Stimulated activated effector memory CD8-positive, alpha-beta T cell treated with anti-CD3 and anti-CD28 coated beads, Interleukin-12 subunit alpha, Interleukin-12 subunit beta, amount 100 ng/mL, for 72 hours (primary cell): ENCODE data around the gene DDX39A.
"Not testable (repeated sequence)": the region's sequence is repeated elsewhere in the genome, so short reads cannot be mapped to it uniquely, and the experiment has no call there.

ENCODE experiments used
- ATAC-seq: fragments of 150-1000 bp; cut with Tn5 transposase; 2 replicates; pipeline ENCODE4 v1.10.0; 2021
- DNase-seq, 2 donors: peaks; one replicate each; pipeline ENCODE4 v3.0.0; 2021 to 2022; ENCODE audit warnings: low spot score in 2 of 2
- H3K27ac Mint-ChIP-seq: one replicate; pipeline ENCODE4 v1.8.0; 2022; ENCODE audit warnings: mild to moderate bottlenecking, mixed read lengths
- H3K36me3 Mint-ChIP-seq: one replicate; pipeline ENCODE4 v1.8.0; 2022; ENCODE audit warnings: mild to moderate bottlenecking, mixed read lengths
- H3K4me1 Mint-ChIP-seq: one replicate; pipeline ENCODE4 v1.8.0; 2022; ENCODE audit warnings: mixed read lengths
- H3K4me3 Mint-ChIP-seq: one replicate; pipeline ENCODE4 v1.8.0; 2022; ENCODE audit warnings: mild to moderate bottlenecking, mixed read lengths
- H3K9me3 Mint-ChIP-seq: one replicate; pipeline ENCODE4 v1.8.0; 2022; ENCODE audit warnings: mixed read lengths

The DDX39A gene

GRCh38 chr19:14371301-14371821, 47.8 kb downstream of the DDX39A start:
- H3K27ac Mint-ChIP-seq, result peak overlapping the region; percentile 98
- H3K9me3 Mint-ChIP-seq, result no peaks in the 10 kb centered on the region
- ATAC-seq (no peak), DNase-seq (no peak)
- peaks cover 36% of the 10 kb centered on the region for H3K36me3 Mint-ChIP-seq
- peak overlapping the region; percentile 86 for H3K4me3 Mint-ChIP-seq
- peaks cover 76% of the 10 kb centered on the region for H3K4me1 Mint-ChIP-seq

- no peaks in the 10 kb centered on the region for H3K9me3 Mint-ChIP-seq
- H3K27ac Mint-ChIP-seq, result peak overlapping the region; percentile 100
- peaks cover 73% of the 10 kb centered on the region for H3K4me1 Mint-ChIP-seq
- no peak for DNase-seq
- ATAC-seq, result no peak
- H3K4me3 Mint-ChIP-seq, result peak overlapping the region; percentile 86
- peaks cover 36% of the 10 kb centered on the region for H3K36me3 Mint-ChIP-seq
Measured at GRCh38 chr19:14370940-14371280, 48.2 kb downstream of the DDX39A start.

GRCh38 chr19:14370169-14370939, 48.8 kb downstream of the DDX39A start:
- peaks cover 32% of the 10 kb centered on the region for H3K36me3 Mint-ChIP-seq
- peak in 1 of 2 donors; percentile 75 for DNase-seq
- no peaks in the 10 kb centered on the region for H3K9me3 Mint-ChIP-seq
- H3K4me3 Mint-ChIP-seq, result peak overlapping the region; percentile 86
- ATAC-seq, result peak; percentile 46
- peak overlapping the region; percentile 100 for H3K27ac Mint-ChIP-seq
- peaks cover 67% of the 10 kb centered on the region for H3K4me1 Mint-ChIP-seq

- H3K4me1 Mint-ChIP-seq, result peaks cover 66% of the 10 kb centered on the region
- H3K4me3 Mint-ChIP-seq, result peak overlapping the region; percentile 86
- H3K36me3 Mint-ChIP-seq, result peaks cover 28% of the 10 kb centered on the region
- peak overlapping the region; percentile 100 for H3K27ac Mint-ChIP-seq
- DNase-seq (peak; percentile 70 to 93), ATAC-seq (peak; percentile 89)
- no peaks in the 10 kb centered on the region for H3K9me3 Mint-ChIP-seq
Measured at GRCh38 chr19:14369399-14370168, 49.6 kb downstream of the DDX39A start.

- no peaks in the 10 kb centered on the region for H3K9me3 Mint-ChIP-seq
- peaks cover 72% of the 10 kb centered on the region for H3K4me1 Mint-ChIP-seq
- ATAC-seq (peak; percentile 53), DNase-seq (no peak)
- H3K4me3 Mint-ChIP-seq, result peak overlapping the region; percentile 86
- peak overlapping the region; percentile 100 for H3K27ac Mint-ChIP-seq
- peaks cover 23% of the 10 kb centered on the region for H3K36me3 Mint-ChIP-seq
Measured at GRCh38 chr19:14368011-14368513, 51.1 kb downstream of the DDX39A start.

- Mint-ChIP-seq H3K4me1 (peaks cover 78% of the 10 kb centered on the region), H3K4me3 (peak overlapping the region; percentile 86), H3K36me3 (peaks cover 23% of the 10 kb centered on the region), H3K27ac (peak overlapping the region; percentile 100), H3K9me3 (no peaks in the 10 kb centered on the region)
- DNase-seq, result no peak
- ATAC-seq, result no peak
Measured at GRCh38 chr19:14367016-14367415, 52.1 kb downstream of the DDX39A start.

- Mint-ChIP-seq H3K36me3 (peaks cover 23% of the 10 kb centered on the region), H3K4me1 (peaks cover 79% of the 10 kb centered on the region), H3K4me3 (peak overlapping the region; percentile 86), H3K27ac (peak overlapping the region; percentile 100), H3K9me3 (no peaks in the 10 kb centered on the region)
- DNase-seq, result peak; percentile 70 to 93
- peak; percentile 50 for ATAC-seq
Measured at GRCh38 chr19:14366529-14366928, 52.6 kb downstream of the DDX39A start.

- not testable (repeated sequence) for H3K9me3 Mint-ChIP-seq
- peaks cover 59% of the 10 kb centered on the region for H3K4me1 Mint-ChIP-seq
Measured at GRCh38 chr19:14364098-14364443, 55.1 kb downstream of the DDX39A start.

GRCh38 chr19:14363183-14364097, 55.7 kb downstream of the DDX39A start:
- Mint-ChIP-seq H3K36me3 (peaks cover 7% of the 10 kb centered on the region), H3K4me3 (peak overlapping the region; percentile 80), H3K27ac (peak overlapping the region; percentile 92), H3K4me1 (peaks cover 56% of the 10 kb centered on the region), H3K9me3 (no peaks in the 10 kb centered on the region)
- ATAC-seq (peak; percentile 73), DNase-seq (peak in 1 of 2 donors; percentile 80)

More at GRCh38 chr19:14364098-14364443, 55.1 kb downstream of the DDX39A start:
- DNase-seq, ATAC-seq, H3K36me3 Mint-ChIP-seq: not testable (repeated sequence)
- Mint-ChIP-seq H3K27ac (peak overlapping the region; percentile 92), H3K4me3 (peak overlapping the region; percentile 80)

GRCh38 chr19:14361824-14362223, 57.3 kb downstream of the DDX39A start:
- Mint-ChIP-seq H3K27ac (peak overlapping the region; percentile 92), H3K36me3 (no peaks in the 10 kb centered on the region), H3K9me3 (no peaks in the 10 kb centered on the region), H3K4me3 (peak overlapping the region; percentile 80), H3K4me1 (peaks cover 41% of the 10 kb centered on the region)
- ATAC-seq, result peak; percentile 72
- no peak for DNase-seq
